ENCODE results near the gene KLF2.

Gene KLF2

GRCh38 chr19:16327911-16328823 is 3.5 kb downstream of the KLF2 start:
- no peak for DNase-seq

DNA sequence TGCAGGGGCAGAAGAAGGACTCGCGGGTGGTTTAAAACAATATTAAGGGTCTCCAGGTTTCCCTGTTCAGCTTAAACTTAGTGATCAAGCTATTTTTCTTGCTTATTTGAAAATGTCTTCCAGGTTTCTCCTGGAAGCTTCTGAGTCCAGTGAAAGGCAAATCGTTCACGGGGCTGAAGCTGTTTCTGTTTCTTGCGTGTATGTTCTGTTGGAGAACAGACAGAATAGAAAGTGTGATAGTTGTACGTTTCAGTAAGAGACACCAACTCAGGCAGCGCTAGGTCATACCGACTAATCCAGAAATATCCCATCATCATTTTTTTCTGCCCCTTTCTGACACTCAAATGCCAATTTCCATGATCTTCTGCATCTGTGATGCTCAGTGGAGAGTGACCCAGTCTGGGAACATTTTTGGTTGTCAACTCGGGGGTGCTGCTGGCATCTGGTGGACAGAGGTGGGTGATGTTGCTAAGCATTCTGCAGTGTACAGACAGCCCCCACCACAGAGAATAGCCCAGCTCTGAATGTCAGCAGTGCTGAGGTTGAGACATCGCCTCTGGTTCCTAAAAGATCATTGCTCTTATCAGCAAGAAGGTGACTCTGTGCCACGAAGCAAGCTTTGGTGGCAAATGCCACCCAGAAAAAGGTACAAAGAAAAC is 4.3 kb downstream of the KLF2 start:
- DNase-seq: no peak
- Histone ChIP-seq H3K27ac (ENCODE audit: low read length) (peak overlapping the region; percentile 85; the same call in 1 of the 2 replicates), H3K4me1 (ENCODE audit: low read length) (peaks cover 38% of the 10 kb centered on the region), H2AFZ (ENCODE audit: low read length) (no peak overlapping the region), H3K79me2 (ENCODE audit: low read length) (peaks cover 16% of the 10 kb centered on the region), H3K4me2 (ENCODE audit: low read depth, low read length) (0 out of 2 replicates have a peak overlapping the region, but pooled peaks have one; percentile 87), H3F3A (ENCODE audit: insufficient read depth, low read length) (peaks cover 64% of the 10 kb centered on the region), H3K36me3 (replicated peaks; ENCODE audit: insufficient read depth, low read length) (no peaks in the 10 kb centered on the region), H3K27me3 (replicated peaks; ENCODE audit: insufficient read depth, low read length) (no peaks in the 10 kb centered on the region), H4K20me1 (ENCODE audit: insufficient read depth, low read length) (no peaks in the 10 kb centered on the region), H3K9ac (ENCODE audit: low read length) (no peak overlapping the region), H3K9me2 (replicated peaks; ENCODE audit: insufficient read depth, low read length) (no peaks in the 10 kb centered on the region), H3K4me3 (ENCODE audit: low read length) (no peak overlapping the region), H3K9me3 (replicated peaks; ENCODE audit: insufficient read depth, low read length) (no peaks in the 10 kb centered on the region)
- TF ChIP-seq EZH2phosphoT487 (IDR thresholded peaks at IDR 0.05; ENCODE audit: low read length) (no peak), EZH2 (optimal IDR thresholded peaks at IDR 0.05; ENCODE audit: low read depth, low read length) (no peak)
- TF ChIP-seq, protein P1, sequence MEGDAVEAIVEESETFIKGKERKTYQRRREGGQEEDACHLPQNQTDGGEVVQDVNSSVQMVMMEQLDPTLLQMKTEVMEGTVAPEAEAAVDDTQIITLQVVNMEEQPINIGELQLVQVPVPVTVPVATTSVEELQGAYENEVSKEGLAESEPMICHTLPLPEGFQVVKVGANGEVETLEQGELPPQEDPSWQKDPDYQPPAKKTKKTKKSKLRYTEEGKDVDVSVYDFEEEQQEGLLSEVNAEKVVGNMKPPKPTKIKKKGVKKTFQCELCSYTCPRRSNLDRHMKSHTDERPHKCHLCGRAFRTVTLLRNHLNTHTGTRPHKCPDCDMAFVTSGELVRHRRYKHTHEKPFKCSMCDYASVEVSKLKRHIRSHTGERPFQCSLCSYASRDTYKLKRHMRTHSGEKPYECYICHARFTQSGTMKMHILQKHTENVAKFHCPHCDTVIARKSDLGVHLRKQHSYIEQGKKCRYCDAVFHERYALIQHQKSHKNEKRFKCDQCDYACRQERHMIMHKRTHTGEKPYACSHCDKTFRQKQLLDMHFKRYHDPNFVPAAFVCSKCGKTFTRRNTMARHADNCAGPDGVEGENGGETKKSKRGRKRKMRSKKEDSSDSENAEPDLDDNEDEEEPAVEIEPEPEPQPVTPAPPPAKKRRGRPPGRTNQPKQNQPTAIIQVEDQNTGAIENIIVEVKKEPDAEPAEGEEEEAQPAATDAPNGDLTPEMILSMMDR (IDR thresholded peaks at IDR 0.05; ENCODE audit: low read length): 0 out of 2 replicates have a peak, but pooled peaks have one; percentile 8

More at GRCh38 chr19:16327911-16328823, 3.5 kb downstream of the KLF2 start:
- Histone ChIP-seq H2AFZ (ENCODE audit: low read length) (no peak overlapping the region), H3K9ac (ENCODE audit: low read length) (peak overlapping the region; percentile 85; the same call in 1 of the 2 replicates), H3K79me2 (ENCODE audit: low read length) (peaks cover 16% of the 10 kb centered on the region), H3K27ac (ENCODE audit: low read length) (peak overlapping the region; percentile 85; the same call in 1 of the 2 replicates), H3K4me3 (ENCODE audit: low read length) (no peak overlapping the region), H3K9me2 (replicated peaks; ENCODE audit: insufficient read depth, low read length) (no peaks in the 10 kb centered on the region), H3F3A (ENCODE audit: insufficient read depth, low read length) (peaks cover 65% of the 10 kb centered on the region), H3K27me3 (replicated peaks; ENCODE audit: insufficient read depth, low read length) (no peaks in the 10 kb centered on the region), H3K9me3 (replicated peaks; ENCODE audit: insufficient read depth, low read length) (no peaks in the 10 kb centered on the region), H3K4me1 (ENCODE audit: low read length) (peaks cover 41% of the 10 kb centered on the region), H3K36me3 (replicated peaks; ENCODE audit: insufficient read depth, low read length) (no peaks in the 10 kb centered on the region), H4K20me1 (ENCODE audit: insufficient read depth, low read length) (no peaks in the 10 kb centered on the region), H3K4me2 (ENCODE audit: low read depth, low read length) (peak overlapping the region; percentile 87)
- no peak for TF ChIP-seq EZH2phosphoT487 (IDR thresholded peaks at IDR 0.05; ENCODE audit: low read length)
- TF ChIP-seq EZH2 (optimal IDR thresholded peaks at IDR 0.05; ENCODE audit: low read depth, low read length): no peak
- TF ChIP-seq, protein P1 (IDR thresholded peaks at IDR 0.05; ENCODE audit: low read length): no peak

- Histone ChIP-seq H3K27ac (ENCODE audit: low read length) (peak overlapping the region; percentile 73; the same call in 1 of the 2 replicates), H3F3A (ENCODE audit: insufficient read depth, low read length) (peaks cover 57% of the 10 kb centered on the region), H4K20me1 (ENCODE audit: insufficient read depth, low read length) (no peaks in the 10 kb centered on the region), H3K9me3 (replicated peaks; ENCODE audit: insufficient read depth, low read length) (no peaks in the 10 kb centered on the region), H3K36me3 (replicated peaks; ENCODE audit: insufficient read depth, low read length) (no peaks in the 10 kb centered on the region), H3K27me3 (replicated peaks; ENCODE audit: insufficient read depth, low read length) (no peaks in the 10 kb centered on the region), H3K9me2 (replicated peaks; ENCODE audit: insufficient read depth, low read length) (no peaks in the 10 kb centered on the region), H3K4me1 (ENCODE audit: low read length) (peaks cover 35% of the 10 kb centered on the region), H3K9ac (ENCODE audit: low read length) (peak overlapping the region; percentile 44), H3K4me3 (ENCODE audit: low read length) (no peak overlapping the region), H3K4me2 (ENCODE audit: low read depth, low read length) (peak overlapping the region; percentile 38; the same call in 1 of the 2 replicates), H3K79me2 (ENCODE audit: low read length) (peaks cover 10% of the 10 kb centered on the region), H2AFZ (ENCODE audit: low read length) (no peak overlapping the region)
- DNase-seq: peak; percentile 97
- TF ChIP-seq, protein P1 (IDR thresholded peaks at IDR 0.05; ENCODE audit: low read length): no peak
- no peak for TF ChIP-seq EZH2phosphoT487 (IDR thresholded peaks at IDR 0.05; ENCODE audit: low read length)
- no peak for TF ChIP-seq EZH2 (optimal IDR thresholded peaks at IDR 0.05; ENCODE audit: low read depth, low read length)
These were observed 5.8 kb downstream of the KLF2 start for GRCh38 chr19:16330368-16330801.
